A172 (cell line): ENCODE data around the gene MICALL2. TPM values are rescaled to one million over a fixed set of nuclear protein-coding genes. Genes with fewer than 3 reads are reported as not detected.

Experiments used
- DNase-seq: peaks from one replicate; pipeline ENCODE4 v3.0.0-alpha.2; 2015; ENCODE audit warnings: low spot score
- total RNA-seq: library from RNA; depleted of rRNA; stranded (reverse); fragments of >200 nt; shearing (Covaris generic); gene quantifications from 2 replicates; pipeline ENCODE4 v1.2.3, GENCODE V29; 2014

The MICALL2 gene
- total RNA-seq, 1 experiment from 2014 or later = 28.2 TPM

GRCh38 chr7:1468203-1468602 is 8.9 kb upstream of the MICALL2 start:
- no peak for DNase-seq

GRCh38 chr7:1466524-1467271 is 7.4 kb upstream of the MICALL2 start:
- peak; percentile 67 for DNase-seq

DNA sequence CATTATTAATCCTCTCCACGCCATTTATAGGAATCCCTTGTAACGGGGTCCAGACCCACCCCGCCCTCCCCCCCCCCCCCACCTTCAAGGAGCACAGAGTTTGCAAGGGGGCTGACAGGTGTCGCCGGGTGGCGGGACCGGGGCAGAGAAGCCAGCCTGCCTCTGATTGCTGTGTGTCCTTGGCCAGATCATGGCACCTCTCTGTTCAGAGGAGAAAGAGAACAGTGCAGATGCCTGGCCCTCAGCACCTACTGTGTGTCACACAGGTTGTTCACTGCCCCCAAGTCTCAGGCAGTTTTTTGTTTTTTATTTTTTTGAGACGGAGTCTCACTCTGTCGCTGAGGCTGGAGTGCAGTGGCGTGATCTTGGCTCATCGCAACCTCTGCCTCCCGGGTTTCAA is 5.4 kb upstream of the MICALL2 start:
- no peak for DNase-seq

GRCh38 chr7:1463676-1464223 is 4.5 kb upstream of the MICALL2 start:
- DNase-seq = no peak

- DNase-seq = no peak
Observed at GRCh38 chr7:1461646-1462375, 2.5 kb upstream of the MICALL2 start.

- peak; percentile 47 for DNase-seq
Observed at GRCh38 chr7:1460821-1461645, 1.8 kb upstream of the MICALL2 start.

DNA sequence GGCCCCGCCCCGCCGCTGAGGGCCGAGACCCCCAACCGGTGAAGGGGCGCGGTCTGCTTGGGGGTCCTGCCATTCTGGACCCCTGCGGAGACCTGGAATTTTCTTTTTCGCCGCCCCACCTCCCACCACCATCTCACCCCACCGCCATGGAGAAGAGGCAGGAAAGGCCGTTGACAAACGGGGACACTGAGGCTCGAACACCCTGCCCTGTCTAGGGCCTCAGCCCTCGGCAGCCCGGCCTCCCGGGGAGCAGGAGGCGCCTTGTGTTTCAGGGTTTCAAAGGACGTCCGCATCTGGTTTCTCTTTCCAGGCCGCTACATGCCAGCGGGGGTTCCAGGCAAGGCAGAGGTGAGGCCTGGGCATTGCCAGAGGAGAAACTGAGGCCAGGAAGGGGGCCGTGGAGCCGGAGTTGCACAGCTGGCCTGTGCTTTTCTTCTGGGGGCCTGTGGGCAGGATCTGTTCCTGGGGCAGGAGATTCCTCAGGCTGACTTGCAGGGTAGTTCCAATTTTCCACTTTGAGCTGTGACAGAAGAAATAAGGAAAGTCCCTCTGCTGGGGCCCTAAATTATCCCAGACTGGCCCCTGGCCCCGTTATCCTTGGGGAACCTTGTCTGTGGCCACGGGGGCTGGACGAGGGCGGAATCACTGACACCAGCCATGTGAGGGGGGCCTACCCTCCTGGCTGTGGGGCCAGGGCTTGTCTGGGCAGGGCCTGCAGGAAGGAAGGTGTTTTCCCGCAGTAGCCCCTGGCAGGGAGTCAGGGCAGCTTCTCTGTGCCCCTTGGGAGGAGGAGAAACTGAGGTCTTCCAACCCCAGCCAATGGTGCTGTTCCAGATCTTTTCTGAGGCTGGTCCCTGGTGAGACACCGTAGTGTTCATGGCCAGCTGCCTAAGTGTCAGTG is 900 bp upstream of the MICALL2 start:
- DNase-seq = no peak

DNA sequence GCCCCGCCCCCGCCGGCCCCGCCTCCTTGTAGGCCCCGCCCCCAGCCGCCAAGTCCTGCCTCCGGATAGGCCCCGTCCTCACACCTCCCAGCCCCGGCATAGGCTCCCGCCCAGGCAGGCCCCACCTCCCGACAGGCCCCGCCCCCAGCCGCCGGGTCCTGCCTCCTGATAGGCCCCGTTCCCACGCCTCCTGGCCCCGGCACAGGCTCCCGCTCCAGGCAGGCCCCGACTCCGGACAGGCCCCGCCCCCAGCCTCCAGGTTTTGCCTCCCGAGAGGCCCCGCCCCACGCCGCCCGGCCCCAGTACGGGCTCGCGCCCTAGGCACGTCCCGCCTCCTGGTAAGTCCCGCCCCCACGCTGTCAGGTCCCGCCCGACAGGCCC is 232 bp upstream of the MICALL2 start:
- DNase-seq = peak; percentile 97

GRCh38 chr7:1457949-1458682 is 1.2 kb downstream of the MICALL2 start:
- no peak for DNase-seq

DNA sequence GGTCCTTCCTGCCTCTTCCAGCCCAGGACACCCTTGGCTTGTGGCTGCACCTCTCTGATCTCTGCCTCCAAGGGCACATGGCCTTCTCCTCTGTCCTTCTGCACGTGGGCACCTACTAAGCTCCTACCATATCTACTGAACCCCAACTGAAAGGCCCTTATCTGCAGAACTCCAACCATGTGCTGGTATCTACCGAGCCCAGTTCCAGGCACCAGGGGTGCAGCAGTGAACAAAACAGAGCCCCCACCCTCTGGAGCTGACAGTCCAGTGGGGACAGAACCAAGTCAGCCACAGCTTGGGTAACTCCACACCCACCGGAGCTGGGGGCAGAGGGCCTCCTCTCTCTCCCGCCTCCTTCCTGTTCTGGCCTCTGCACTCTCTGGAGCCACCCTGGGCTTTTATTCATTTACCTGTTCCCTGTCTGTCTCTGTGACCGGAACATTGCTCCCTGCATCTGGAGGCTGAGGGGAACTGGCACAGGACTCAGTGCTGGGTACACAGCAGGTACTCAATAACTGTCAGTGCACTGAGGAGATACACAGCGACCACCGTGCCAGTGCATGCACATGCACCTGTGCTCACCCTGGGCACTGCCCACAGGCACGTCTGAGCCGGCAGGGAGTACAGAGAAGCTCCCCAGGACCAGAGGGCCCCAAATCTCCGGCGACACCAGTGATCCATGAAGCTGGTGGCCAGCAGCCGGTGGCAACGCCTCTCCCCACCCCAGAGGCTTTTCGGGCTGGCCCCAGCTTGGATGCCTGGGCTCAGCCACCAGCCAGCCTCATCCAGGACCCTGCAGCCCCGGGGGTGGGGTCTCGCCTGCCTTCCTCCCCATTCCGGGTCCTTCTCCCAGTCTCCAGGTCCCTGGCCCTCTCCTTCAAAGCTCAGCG is 2.0 kb downstream of the MICALL2 start:
- no peak for DNase-seq

DNA sequence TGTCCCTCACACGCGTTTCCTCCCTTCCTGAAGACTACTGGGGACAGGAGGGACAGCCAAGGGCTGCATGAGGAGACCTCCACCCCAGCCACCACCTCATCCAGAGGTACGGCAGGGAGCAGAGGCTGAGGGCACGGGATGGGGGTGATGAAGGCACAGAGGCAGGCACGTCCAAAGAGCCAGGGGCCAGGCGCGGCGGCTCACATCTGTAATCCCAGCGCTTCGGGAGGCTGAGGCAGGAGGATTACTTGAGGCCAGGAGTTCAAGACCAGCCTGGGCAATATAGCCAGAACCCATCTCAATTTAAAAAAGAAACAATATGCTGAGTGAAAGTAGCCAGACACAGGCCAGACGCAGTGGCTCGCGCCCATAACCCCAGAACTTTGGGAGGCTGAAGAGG is 3.3 kb downstream of the MICALL2 start:
- DNase-seq = no peak

DNA sequence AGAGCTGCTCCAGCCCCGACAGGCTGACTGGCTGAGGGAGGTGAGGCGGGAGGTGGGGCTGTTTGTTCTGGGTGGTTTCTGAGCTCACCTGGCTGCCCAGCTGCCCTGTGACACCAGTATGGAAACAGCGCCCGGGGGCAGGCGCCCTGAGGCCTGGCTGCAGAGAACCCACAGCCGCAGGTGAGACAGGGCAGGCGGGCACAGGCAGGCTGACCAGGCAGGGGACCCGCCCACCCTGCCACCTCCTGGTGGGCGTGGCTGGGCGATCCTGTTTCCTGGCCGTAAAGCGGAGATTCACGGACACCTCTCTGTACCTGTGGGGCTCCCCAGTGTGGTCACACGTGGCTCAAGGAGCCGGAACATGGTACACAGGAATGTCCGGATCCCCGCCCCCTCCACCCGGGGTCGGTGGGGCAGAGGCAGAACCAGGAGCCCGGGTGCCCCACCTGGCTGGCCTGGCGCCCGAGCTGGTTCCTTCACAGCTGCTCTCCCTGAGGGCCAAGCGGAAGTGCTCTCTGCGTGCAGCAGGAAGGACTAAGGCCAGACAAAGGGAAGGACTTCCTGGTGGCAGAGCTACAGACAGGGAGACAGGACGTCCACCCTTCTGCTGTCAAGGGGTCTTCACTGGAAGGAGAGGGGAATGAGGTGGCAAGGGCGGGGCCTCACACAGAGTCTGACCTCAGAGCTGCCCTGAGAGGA is 3.9 kb downstream of the MICALL2 start:
- DNase-seq = no peak

- DNase-seq = no peak
Observed at GRCh38 chr7:1454542-1454941, 4.7 kb downstream of the MICALL2 start.

DNA sequence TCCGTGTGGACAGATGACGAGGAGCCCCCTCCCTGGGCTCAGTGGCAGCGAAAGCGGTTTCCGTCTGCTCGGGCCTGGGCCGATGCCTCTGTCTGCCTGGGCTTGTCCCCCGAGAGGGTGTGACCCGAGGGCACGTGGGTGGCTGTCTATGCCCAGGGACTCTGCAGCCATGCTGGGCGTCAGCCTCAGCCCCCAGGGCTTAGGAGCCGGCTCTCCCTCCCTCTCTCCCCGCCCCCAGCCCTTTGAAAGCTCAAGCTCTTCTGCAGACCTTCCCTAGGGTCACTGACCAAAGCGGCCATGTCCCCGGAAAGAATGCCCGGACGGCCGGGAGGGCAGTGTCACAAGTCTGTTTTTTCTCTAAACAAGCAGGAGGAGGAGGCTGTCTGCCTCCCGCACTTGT is 7.1 kb downstream of the MICALL2 start:
- DNase-seq = no peak

DNA sequence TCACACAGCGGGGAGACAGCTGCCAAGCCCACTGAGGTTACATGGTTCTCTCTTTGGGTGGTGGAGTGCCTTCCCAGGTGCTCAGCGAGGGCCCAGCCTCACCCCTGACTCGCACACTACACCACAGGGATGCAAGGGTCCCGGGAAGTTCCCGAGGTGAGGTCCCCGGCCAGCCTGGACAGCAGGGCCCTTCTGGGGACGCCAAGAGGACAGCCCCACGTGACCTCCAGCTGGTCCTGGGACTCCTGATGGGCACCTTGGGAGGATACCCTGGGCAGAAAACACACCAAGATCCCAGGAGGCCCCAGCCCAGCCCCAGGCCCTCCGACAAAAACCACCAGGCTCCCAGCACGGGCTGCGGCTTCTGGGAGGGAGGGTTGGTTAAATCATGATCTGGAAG is 8.3 kb downstream of the MICALL2 start:
- no peak for DNase-seq

GRCh38 chr7:1450431-1450830 is 8.8 kb downstream of the MICALL2 start:
- DNase-seq = no peak

- DNase-seq = no peak
Observed at GRCh38 chr7:1449951-1450350, 9.3 kb downstream of the MICALL2 start.

- no peak for DNase-seq
Observed at GRCh38 chr7:1449501-1449900, 9.8 kb downstream of the MICALL2 start.

DNA sequence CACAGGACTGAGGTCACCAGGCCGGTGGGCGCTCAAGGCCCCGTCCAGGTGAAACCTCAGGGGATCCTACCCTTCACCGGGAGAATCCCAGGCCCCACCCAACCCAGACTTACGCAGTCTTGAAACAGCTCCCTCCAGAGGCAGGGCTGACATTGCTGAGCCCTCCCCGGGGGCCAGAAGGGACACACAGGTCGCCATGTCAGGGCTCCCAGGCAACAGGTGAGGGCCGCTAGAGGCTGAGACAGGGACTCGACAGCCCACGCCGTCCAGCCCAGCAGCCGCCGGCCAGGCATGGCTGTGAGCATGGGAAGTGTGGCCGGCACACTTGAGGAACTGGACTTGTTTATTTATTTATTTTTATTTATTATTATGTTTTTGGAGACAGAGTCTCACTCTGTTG is 10.3 kb downstream of the MICALL2 start:
- DNase-seq = no peak
